Sigmoid colon (tissue), 7 donors: ENCODE data around the gene ODC1. TPM values are rescaled to one million over a fixed set of nuclear protein-coding genes. Genes with fewer than 3 reads are reported as not detected.
A peak's percentile ranks its signal among the peaks of the same experiment; 100 is the strongest.

Experiments
- DNase-seq: peaks from one replicate; pipeline ENCODE4 v3.0.0-alpha.2; 2019
- H3K27ac ChIP-seq, 4 donors: fragments of 200-600 bp; sonication (generic); one replicate each; pipeline ENCODE4 v1.5.1; 2016 to 2019; ENCODE audit warnings: mild to moderate bottlenecking in 1 of 4
- H3K27me3 ChIP-seq, 3 donors: fragments of 200-600 bp; sonication (generic); one replicate each; pipeline ENCODE4 v1.5.1; 2019; ENCODE audit warnings: mild to moderate bottlenecking in 1 of 3
- H3K36me3 ChIP-seq, 4 donors: fragments of 200-600 bp; sonication (generic); one replicate each; pipeline ENCODE4 v1.5.1; 2016 to 2019
- H3K4me1 ChIP-seq, 4 donors: fragments of 200-600 bp; sonication (generic); one replicate each; pipeline ENCODE4 v1.5.1; 2017 to 2019
- H3K4me3 ChIP-seq, 4 donors: fragments of 200-600 bp; sonication (generic); one replicate each; pipeline ENCODE4 v1.5.1; 2017 to 2019; ENCODE audit warnings: mild to moderate bottlenecking in 2 of 4, moderate library complexity in 1 of 4
- H3K9me3 ChIP-seq, 4 donors: fragments of 200-600 bp in 3 of 4; sonication (generic) in 3 of 4; one replicate each; pipeline versions ENCODE4 v1.5.1 to v1.6.1; 2013 to 2019
- EP300 ChIP-seq, 4 donors: sonication (generic); formaldehyde crosslinking; IDR thresholded peaks; one replicate each; pipeline ENCODE4 v1.6.1; 2017; ENCODE audit warnings: antibody characterized with exemption in 4 of 4
- POLR2A ChIP-seq, 2 donors: fragments of 450-650 bp; IDR thresholded peaks; one replicate each; pipeline ENCODE4 v1.6.1; 2016; ENCODE audit warnings: antibody characterized with exemption in 2 of 2, mild to moderate bottlenecking in 2 of 2, moderate library complexity in 2 of 2
- POLR2AphosphoS5 ChIP-seq, 4 donors: sonication (generic); formaldehyde crosslinking; IDR thresholded peaks; one replicate each; pipeline ENCODE4 v1.6.1; 2017; ENCODE audit warnings: antibody characterized with exemption in 4 of 4
- WGBS, 2 donors: extraction: QIAGEN DNeasy Blood & Tissue Kit; methylation state at CpG; one replicate each; pipeline ENCODE4 v1.1.7; 2013; 5-methylcytosine and 5-hydroxymethylcytosine counted together
- intact Hi-C: fragments of 100-400 bp; cut with DNase I; formaldehyde crosslinking; loops from one replicate; pipeline ENCODE4 v1.15.1; 2023
- polyA plus RNA-seq, 3 donors: library from polyadenylated mRNA; stranded (reverse); fragments of 200-250 nt; gene quantifications; one replicate each; pipeline ENCODE4 v1.2.3, GENCODE V29; 2013
- total RNA-seq, 4 donors: library from RNA; depleted of rRNA; stranded (reverse); fragments of >200 nt; gene quantifications; one replicate each; pipeline ENCODE4 v1.1.0, GENCODE V29; 2016
- TF ChIP-seq, protein P1 (sequence below), 4 experiments: fragments of 450-650 bp in 3 of 4; fragments of 200-600 bp in 1 of 4; IDR thresholded peaks; one replicate each; pipeline ENCODE4 v1.5.1; 2016 to 2019; ENCODE audit warnings: antibody characterized with exemption in 4 of 4, mild to moderate bottlenecking in 3 of 4, moderate library complexity in 2 of 4
- donor health status: healthy with polysubstance abuse.
- donor health status: Bipolar disorder and iron deficiency.
- donor health status: healthy.

Gene ODC1
- total and polyA plus RNA-seq, 7 donors = 34.8 to 88.2 (median 54.3) TPM

DNA sequence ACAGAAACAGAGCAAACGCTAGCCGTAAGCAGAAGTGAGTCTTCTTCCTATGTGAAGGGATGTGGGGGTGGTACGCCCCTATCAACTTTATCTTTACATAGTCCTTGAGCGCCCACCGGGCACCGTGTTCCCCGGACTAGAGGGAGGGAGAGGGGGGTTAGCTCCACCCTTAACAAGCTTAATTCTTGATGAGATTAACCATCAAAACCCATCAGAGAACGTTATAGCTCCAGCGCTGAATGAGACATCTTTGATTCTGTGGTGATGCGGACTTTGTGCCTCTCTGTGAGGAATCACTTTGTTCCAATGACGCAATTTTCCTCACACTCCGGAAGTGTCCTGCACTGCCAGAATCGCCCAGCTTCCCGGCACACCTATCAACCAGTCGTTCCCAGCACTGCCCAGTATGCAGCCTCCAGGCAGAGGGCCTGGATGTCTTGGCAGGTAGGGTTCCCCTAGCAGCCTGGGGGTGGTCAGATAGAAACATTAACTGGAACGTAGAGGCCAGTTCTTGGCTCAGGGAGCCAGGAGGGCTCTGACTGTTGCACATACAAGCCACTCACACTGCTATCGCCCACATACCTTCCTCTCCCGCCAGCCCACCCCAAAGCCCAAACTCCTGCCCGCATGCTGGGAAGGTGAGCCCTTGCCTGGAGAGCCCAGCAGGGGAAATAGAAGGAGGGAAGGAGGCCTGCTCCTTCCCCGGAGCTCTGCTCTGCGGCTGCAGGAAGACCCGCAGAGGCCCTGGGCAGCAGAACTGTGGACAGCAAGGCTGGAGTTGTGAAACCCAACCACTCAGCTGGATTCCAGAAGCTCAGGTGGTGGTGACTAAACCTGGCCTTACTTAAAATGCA lies 1.9 kb upstream of the ODC1 start:
- Histone ChIP-seq H3K36me3 (peaks cover 0 to 1% (median 0%) of the 10 kb centered on the region in 4 donors), H3K27ac (no peak overlapping the region), H3K9me3 (no peaks in the 10 kb centered on the region), H3K4me3 (no peak overlapping the region), H3K27me3 (no peaks in the 10 kb centered on the region), H3K4me1 (peaks cover 0 to 63% (median 43%) of the 10 kb centered on the region in 4 donors)
- TF ChIP-seq POLR2AphosphoS5 (IDR thresholded peaks at IDR 0.05) (peak in 1 of 4 donors; percentile 26), POLR2A (IDR thresholded peaks at IDR 0.05) (peak in 1 of 2 donors; percentile 70)
- TF ChIP-seq, protein P1, sequence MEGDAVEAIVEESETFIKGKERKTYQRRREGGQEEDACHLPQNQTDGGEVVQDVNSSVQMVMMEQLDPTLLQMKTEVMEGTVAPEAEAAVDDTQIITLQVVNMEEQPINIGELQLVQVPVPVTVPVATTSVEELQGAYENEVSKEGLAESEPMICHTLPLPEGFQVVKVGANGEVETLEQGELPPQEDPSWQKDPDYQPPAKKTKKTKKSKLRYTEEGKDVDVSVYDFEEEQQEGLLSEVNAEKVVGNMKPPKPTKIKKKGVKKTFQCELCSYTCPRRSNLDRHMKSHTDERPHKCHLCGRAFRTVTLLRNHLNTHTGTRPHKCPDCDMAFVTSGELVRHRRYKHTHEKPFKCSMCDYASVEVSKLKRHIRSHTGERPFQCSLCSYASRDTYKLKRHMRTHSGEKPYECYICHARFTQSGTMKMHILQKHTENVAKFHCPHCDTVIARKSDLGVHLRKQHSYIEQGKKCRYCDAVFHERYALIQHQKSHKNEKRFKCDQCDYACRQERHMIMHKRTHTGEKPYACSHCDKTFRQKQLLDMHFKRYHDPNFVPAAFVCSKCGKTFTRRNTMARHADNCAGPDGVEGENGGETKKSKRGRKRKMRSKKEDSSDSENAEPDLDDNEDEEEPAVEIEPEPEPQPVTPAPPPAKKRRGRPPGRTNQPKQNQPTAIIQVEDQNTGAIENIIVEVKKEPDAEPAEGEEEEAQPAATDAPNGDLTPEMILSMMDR (IDR thresholded peaks at IDR 0.05) = no peak
- intact Hi-C loops = loop anchor here (5.0 kb wide), 5 partner anchors 43 to 473 kb away; partner anchors contain the start of genes HPCAL1 and PDIA6
- 37 to 77% methylated on average over 22 of the region's 22 CpGs for WGBS, 2 donors
- no peak for DNase-seq

- H3K27ac ChIP-seq = peak overlapping the region in 2 of 4 donors; percentile 89 to 97
- peaks cover 0 to 62% (median 39%) of the 10 kb centered on the region in 4 donors for H3K4me1 ChIP-seq
Observed at GRCh38 chr2:10449486-10449831, 1.3 kb upstream of the ODC1 start.

DNA sequence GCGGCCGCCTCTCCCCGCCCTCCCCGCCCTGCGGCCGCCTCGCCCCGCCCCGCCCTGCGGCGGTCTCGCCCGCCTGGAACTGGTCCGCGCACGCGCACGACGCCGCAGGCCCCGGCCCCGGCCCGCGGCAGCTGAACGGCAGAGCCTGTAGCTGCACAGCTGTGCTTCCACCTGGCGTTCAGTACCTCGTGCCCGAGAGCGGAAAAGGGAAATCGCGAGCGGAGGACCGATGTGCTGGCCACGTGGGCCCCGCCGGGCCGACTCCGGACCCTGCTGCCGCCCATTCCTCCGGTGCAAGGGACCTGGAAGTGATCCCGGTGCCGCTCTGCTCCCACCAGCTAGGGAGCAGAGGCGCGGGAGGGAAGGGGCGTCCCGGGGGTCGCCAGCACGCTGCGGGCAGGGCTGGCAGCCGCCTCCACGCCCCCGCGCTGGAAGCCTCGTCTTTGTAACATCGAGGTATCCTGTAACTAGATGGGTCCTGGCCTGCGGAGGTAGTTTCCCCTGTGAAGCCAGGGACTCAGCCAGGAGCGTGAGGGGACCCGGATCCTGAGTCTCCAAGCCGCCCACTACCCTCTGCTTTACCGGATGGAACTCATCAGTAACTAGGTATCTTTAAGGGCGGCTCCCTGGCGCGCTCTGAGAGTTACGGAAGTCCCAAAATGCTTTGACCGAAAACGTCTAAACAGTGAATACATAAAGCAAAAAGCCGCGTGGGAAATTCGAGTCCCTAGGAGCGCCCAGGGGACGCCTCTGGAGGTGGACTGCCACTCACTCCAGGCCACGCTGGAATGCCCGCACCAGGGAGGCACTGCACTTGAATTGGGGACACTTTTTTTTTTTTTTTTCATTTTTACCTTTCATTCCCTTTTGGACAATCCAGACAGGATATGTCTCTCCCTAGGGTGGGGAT lies 704 bp upstream of the ODC1 start:
- peaks cover 0 to 14% (median 6%) of the 10 kb centered on the region in 4 donors for H3K36me3 ChIP-seq
- intact Hi-C loops = loop anchor here (5.0 kb wide), 5 partner anchors 42 to 472 kb away; partner anchors contain the start of genes HPCAL1 and PDIA6
- DNase-seq = peak; percentile 94
- H3K4me3 ChIP-seq = peak overlapping the region; percentile 61 to 71 (median 68)
- WGBS, 2 donors = 1% methylated on average over 73 of the region's 73 CpGs
- H3K27ac ChIP-seq = peak overlapping the region; percentile 89 to 97 (median 96)
- TF ChIP-seq EP300 (IDR thresholded peaks at IDR 0.05) = no peak
- TF ChIP-seq, protein P1 (IDR thresholded peaks at IDR 0.05) = no peak
- peak; percentile 70 to 71 for TF ChIP-seq POLR2A (IDR thresholded peaks at IDR 0.05)
- TF ChIP-seq POLR2AphosphoS5 (IDR thresholded peaks at IDR 0.05) = peak; percentile 88 to 98 (median 93)
- no peaks in the 10 kb centered on the region for H3K27me3 ChIP-seq
- H3K4me1 ChIP-seq = peaks cover 0 to 56% (median 35%) of the 10 kb centered on the region in 4 donors
- H3K9me3 ChIP-seq = no peaks in the 10 kb centered on the region

More at GRCh38 chr2:10449486-10449831, 1.3 kb upstream of the ODC1 start:
- Histone ChIP-seq H3K36me3 (peaks cover 0 to 8% (median under 1%) of the 10 kb centered on the region in 4 donors), H3K4me3 (peak overlapping the region in 3 of 4 donors; percentile 61 to 71 (median 69)), H3K27me3 (no peaks in the 10 kb centered on the region), H3K9me3 (no peaks in the 10 kb centered on the region)
- 18 to 49% methylated on average over 5 of the region's 5 CpGs for WGBS, 2 donors
- DNase-seq = no peak
- intact Hi-C loops = loop anchor here (5.0 kb wide), 5 partner anchors 42 to 472 kb away; partner anchors contain the start of genes HPCAL1 and PDIA6
- no peak for TF ChIP-seq POLR2AphosphoS5 (IDR thresholded peaks at IDR 0.05)
- TF ChIP-seq EP300 (IDR thresholded peaks at IDR 0.05) = no peak
- TF ChIP-seq POLR2A (IDR thresholded peaks at IDR 0.05) = no peak
- TF ChIP-seq, protein P1 (IDR thresholded peaks at IDR 0.05) = no peak

DNA sequence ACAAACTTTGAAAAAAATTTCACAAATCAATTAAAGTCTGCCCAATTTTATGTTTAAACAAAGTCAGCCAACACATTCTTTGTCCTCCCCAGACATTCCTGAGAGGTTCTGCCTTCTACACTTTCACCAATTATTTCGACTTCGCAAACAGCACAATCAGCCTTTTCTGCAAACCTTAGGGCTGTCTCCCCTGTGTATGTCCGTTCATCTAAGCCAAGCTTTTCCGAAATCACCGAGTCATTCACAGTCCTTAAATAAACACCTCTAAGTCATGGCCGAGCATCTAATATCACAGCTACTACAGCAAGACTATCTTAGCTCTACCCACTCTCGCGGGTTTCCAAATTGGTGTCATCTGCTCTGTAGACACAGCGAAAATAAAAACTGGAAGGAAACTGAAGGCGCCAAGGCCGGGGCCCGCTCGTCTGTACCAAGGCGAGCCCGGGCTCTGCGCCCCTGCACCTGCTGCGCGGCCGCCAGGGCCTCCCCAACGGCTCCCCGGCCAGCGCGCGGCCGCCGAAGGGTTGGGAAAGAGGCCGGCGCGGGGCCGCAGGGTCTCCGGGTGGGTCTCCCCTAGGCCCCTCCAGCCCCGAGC lies 730 bp downstream of the ODC1 start:
- peaks cover 0 to 52% (median 34%) of the 10 kb centered on the region in 4 donors for H3K4me1 ChIP-seq
- intact Hi-C loops = loop anchor here (5.0 kb wide), 5 partner anchors 40 to 470 kb away; partner anchors contain the start of genes HPCAL1 and PDIA6
- H3K27me3 ChIP-seq = no peaks in the 10 kb centered on the region
- peak overlapping the region; percentile 90 to 97 (median 96) for H3K27ac ChIP-seq
- no peak for DNase-seq
- no peaks in the 10 kb centered on the region for H3K9me3 ChIP-seq
- 1 to 3% methylated on average over 32 of the region's 32 CpGs for WGBS, 2 donors
- peaks cover 0 to 28% (median 16%) of the 10 kb centered on the region in 4 donors for H3K36me3 ChIP-seq
- TF ChIP-seq, protein P1 (IDR thresholded peaks at IDR 0.05) = no peak
- TF ChIP-seq EP300 (IDR thresholded peaks at IDR 0.05) (no peak), POLR2AphosphoS5 (IDR thresholded peaks at IDR 0.05) (no peak), POLR2A (IDR thresholded peaks at IDR 0.05) (no peak)
- peak overlapping the region; percentile 40 to 71 (median 64) for H3K4me3 ChIP-seq
